ENCODE results near the gene SCN10A. TPM values are rescaled to one million over a fixed set of nuclear protein-coding genes. Genes with fewer than 3 reads are reported as not detected.

Gene SCN10A
- total RNA-seq, 2 donors from 2014 or later: not detected

DNA sequence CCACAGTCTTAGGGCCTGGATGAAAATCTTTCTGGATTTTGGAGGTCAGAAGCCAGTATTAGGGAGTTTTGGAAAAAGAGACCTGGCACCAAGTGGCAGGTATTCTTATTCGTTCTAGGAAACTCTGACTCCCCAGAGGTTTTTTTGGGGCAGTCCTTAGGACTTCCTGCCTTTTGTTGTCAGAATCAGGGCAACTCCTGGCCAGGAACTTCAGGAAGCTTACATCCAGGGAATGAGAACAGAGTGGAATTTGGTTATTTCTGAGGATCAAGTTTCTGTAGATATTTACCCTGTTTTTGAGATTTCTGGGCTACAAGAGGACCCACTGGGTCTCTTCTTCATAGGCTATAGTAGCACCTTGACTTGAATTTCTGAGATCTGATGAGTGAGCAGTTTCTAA is 15.5 kb downstream of the SCN10A start:
- intact Hi-C loops (cut with DNase I): no loop called here
- 72% methylated on average over 1 of the region's 1 CpG for WGBS
- H3K4me1 ChIP-seq (replicated peaks): no peaks in the 10 kb centered on the region
- DNase-seq (ENCODE audit: low spot score): no peak
- H3K27ac ChIP-seq: no peak overlapping the region
- H3K36me3 ChIP-seq: no peaks in the 10 kb centered on the region
- TF ChIP-seq POLR2AphosphoS5 (IDR thresholded peaks at IDR 0.05) (no peak), POLR2A (IDR thresholded peaks at IDR 0.05) (no peak)
- TF ChIP-seq, protein P1, sequence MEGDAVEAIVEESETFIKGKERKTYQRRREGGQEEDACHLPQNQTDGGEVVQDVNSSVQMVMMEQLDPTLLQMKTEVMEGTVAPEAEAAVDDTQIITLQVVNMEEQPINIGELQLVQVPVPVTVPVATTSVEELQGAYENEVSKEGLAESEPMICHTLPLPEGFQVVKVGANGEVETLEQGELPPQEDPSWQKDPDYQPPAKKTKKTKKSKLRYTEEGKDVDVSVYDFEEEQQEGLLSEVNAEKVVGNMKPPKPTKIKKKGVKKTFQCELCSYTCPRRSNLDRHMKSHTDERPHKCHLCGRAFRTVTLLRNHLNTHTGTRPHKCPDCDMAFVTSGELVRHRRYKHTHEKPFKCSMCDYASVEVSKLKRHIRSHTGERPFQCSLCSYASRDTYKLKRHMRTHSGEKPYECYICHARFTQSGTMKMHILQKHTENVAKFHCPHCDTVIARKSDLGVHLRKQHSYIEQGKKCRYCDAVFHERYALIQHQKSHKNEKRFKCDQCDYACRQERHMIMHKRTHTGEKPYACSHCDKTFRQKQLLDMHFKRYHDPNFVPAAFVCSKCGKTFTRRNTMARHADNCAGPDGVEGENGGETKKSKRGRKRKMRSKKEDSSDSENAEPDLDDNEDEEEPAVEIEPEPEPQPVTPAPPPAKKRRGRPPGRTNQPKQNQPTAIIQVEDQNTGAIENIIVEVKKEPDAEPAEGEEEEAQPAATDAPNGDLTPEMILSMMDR (IDR thresholded peaks at IDR 0.05): no peak
- H3K9me3 ChIP-seq: no peaks in the 10 kb centered on the region
- no peak overlapping the region for H3K4me3 ChIP-seq
- H3K27me3 ChIP-seq (replicated peaks; ENCODE audit: insufficient read depth): no peaks in the 10 kb centered on the region

DNA sequence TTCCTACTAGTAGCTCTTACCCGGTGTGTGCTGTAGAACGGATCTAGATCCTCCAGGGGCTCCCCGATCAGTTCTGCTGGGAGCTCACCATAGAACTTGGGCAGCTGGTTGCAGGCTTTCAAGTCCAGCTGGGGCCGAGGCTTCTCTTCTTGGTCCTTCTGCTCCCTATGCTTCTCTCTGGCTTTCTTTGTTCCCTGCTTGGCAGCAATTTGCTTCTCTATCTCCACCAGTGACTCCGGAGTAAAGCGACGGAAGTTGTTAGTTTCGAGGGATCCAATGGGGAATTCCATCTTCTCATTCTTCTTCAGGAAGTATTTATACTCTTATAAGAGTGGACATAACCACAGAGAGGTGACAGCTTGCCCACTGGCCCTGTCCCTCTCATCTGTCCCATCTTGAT is 22.3 kb downstream of the SCN10A start:
- DNase-seq (ENCODE audit: low spot score): no peak
- Histone ChIP-seq H3K4me1 (replicated peaks) (no peaks in the 10 kb centered on the region), H3K36me3 (no peaks in the 10 kb centered on the region), H3K27me3 (replicated peaks; ENCODE audit: insufficient read depth) (no peaks in the 10 kb centered on the region), H3K4me3 (no peak overlapping the region), H3K9me3 (no peaks in the 10 kb centered on the region), H3K27ac (no peak overlapping the region)
- 91% methylated on average over 8 of the region's 8 CpGs for WGBS
- TF ChIP-seq POLR2AphosphoS5 (IDR thresholded peaks at IDR 0.05): no peak
- no peak for TF ChIP-seq POLR2A (IDR thresholded peaks at IDR 0.05)
- TF ChIP-seq, protein P1 (IDR thresholded peaks at IDR 0.05): no peak
- intact Hi-C loops (cut with DNase I): no loop called here

DNA sequence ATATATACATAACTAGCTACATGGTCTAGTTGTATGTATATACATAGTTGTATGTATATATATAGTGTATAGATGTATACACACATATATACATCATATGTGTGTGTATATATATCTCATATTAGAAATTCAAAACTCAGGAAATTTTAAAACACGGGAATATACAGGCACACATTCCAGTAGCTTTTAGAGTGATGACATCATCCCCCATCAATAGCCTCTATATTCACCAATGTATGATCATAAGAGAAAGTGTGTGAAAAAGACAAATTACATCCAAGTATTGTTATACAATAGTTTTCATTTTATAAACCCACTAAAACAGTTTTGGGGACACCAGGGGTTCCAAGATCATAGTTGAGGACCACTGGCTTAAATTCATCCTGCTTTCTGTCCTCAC is 23.0 kb downstream of the SCN10A start:
- Histone ChIP-seq H3K4me3 (no peak overlapping the region), H3K27me3 (replicated peaks; ENCODE audit: insufficient read depth) (no peaks in the 10 kb centered on the region), H3K27ac (no peak overlapping the region), H3K4me1 (replicated peaks) (no peaks in the 10 kb centered on the region), H3K9me3 (no peaks in the 10 kb centered on the region), H3K36me3 (no peaks in the 10 kb centered on the region)
- TF ChIP-seq POLR2AphosphoS5 (IDR thresholded peaks at IDR 0.05) (no peak), POLR2A (IDR thresholded peaks at IDR 0.05) (no peak)
- TF ChIP-seq, protein P1 (IDR thresholded peaks at IDR 0.05): no peak
- intact Hi-C loops (cut with DNase I): no loop called here
- WGBS: 82% methylated on average over 1 of the region's 1 CpG
- no peak for DNase-seq (ENCODE audit: low spot score)

DNA sequence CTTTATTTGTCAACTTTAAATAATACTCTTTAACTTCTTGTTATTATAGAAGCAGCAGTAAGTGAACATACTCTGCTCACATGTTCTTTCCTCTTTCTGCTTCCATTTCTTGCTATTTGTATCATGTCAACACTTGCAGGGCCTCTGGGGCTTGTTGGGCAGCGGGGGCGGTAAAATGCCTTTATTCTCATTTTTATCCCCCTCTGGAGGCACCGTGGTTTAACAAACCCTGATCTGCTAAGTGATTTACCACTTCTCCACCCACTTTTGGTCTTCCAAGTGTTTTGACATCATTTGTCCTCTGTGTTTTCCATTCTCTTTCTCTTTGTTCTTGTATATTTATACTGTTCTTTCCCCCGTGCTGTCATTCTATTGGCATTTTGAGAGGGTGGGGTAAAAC is 33.9 kb downstream of the SCN10A start:
- H3K27me3 ChIP-seq (replicated peaks; ENCODE audit: insufficient read depth): no peaks in the 10 kb centered on the region
- H3K4me3 ChIP-seq: no peak overlapping the region
- no peaks in the 10 kb centered on the region for H3K36me3 ChIP-seq
- H3K4me1 ChIP-seq (replicated peaks): no peaks in the 10 kb centered on the region
- no peak for DNase-seq (ENCODE audit: low spot score)
- 23% methylated on average over 4 of the region's 4 CpGs for WGBS
- TF ChIP-seq, protein P1 (IDR thresholded peaks at IDR 0.05): no peak
- TF ChIP-seq POLR2AphosphoS5 (IDR thresholded peaks at IDR 0.05) (no peak), POLR2A (IDR thresholded peaks at IDR 0.05) (no peak)
- no peak overlapping the region for H3K27ac ChIP-seq
- no peaks in the 10 kb centered on the region for H3K9me3 ChIP-seq
- intact Hi-C loops (cut with DNase I): no loop called here

DNA sequence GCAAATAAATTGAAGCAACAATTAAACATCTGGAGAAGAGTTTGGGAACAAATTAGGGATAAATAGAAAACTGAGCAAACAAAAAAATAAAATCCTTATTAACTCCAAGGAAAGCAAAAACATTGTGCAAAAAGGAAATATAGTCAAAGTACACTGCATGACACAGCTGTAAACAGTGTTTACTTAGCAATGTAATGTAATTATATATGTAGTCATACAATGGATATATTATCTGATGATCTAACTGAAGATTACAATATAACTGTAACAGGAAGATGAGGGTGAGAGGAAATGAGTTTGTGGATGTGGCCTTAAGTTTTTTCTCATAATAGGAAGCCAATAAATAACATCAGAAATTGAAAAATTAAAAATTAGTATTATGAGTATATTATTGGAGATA is 42.5 kb downstream of the SCN10A start:
- H3K4me1 ChIP-seq (replicated peaks): no peaks in the 10 kb centered on the region
- DNase-seq (ENCODE audit: low spot score): no peak
- no peak overlapping the region for H3K27ac ChIP-seq
- H3K9me3 ChIP-seq: no peaks in the 10 kb centered on the region
- no peak overlapping the region for H3K4me3 ChIP-seq
- H3K27me3 ChIP-seq (replicated peaks; ENCODE audit: insufficient read depth): no peaks in the 10 kb centered on the region
- no peaks in the 10 kb centered on the region for H3K36me3 ChIP-seq
- TF ChIP-seq POLR2A (IDR thresholded peaks at IDR 0.05) (no peak), POLR2AphosphoS5 (IDR thresholded peaks at IDR 0.05) (no peak)
- intact Hi-C loops (cut with DNase I): no loop called here
